NCI-H2107 treated with DMSO at 0.1 percent for 48 hours (cell line): Measurements from ENCODE around the gene RALGPS2.

Experiments
- DNase-seq: peaks from one replicate; lab custom pipeline; 2025; ENCODE audit not compliant: unreplicated experiment; lab: John Stamatoyannopoulos, UW

Gene RALGPS2, protein sequence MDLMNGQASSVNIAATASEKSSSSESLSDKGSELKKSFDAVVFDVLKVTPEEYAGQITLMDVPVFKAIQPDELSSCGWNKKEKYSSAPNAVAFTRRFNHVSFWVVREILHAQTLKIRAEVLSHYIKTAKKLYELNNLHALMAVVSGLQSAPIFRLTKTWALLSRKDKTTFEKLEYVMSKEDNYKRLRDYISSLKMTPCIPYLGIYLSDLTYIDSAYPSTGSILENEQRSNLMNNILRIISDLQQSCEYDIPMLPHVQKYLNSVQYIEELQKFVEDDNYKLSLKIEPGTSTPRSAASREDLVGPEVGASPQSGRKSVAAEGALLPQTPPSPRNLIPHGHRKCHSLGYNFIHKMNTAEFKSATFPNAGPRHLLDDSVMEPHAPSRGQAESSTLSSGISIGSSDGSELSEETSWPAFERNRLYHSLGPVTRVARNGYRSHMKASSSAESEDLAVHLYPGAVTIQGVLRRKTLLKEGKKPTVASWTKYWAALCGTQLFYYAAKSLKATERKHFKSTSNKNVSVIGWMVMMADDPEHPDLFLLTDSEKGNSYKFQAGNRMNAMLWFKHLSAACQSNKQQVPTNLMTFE

GRCh38 chr1:178724728-178725465 lies at the start of gene RALGPS2:
RALGPS2 (plus strand) TSS chr1:178725244; CDS start chr1:178776765, 51,521 bp downstream.
- no peak for DNase-seq

- DNase-seq = no peak
Measured at GRCh38 chr1:178679237-178679636, 45.8 kb upstream of the RALGPS2 start.

DNA sequence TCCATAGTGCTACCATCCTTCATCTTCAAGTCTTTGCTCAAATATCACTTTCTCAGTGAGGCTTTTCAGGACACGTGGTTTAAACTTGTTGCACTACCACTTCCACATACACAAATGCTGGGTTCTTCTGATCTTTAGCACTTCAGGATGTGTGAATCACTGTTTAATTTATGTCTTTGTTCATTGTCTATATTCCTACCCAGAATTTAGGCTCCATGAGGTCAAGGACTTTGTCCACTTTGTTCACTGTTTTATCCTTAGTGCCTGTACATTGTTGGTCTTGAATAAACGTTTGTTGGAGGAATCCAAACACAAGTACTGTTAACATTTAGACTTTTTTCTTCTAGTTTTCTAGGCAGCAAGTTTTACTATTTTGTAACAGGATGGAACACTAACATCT lies 42.6 kb upstream of the RALGPS2 start:
- no peak for DNase-seq

DNA sequence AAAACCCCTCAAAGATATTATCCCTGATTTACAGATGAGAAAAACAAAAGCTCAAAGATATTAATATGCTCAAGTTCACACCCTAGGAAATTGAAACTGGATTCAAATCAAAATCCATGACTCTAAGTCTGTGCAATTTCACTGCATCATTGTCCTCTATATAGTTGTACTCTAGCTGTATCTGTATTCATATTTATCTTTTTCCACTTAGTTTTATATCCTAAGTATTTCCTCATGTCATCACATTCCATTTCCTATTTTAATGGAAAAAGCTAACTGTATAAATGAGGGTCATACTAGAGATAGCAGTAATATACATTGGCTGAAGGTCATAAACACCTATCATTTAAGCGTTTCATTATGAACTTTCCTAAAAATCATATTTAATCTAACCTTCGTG lies 42.2 kb upstream of the RALGPS2 start:
- no peak for DNase-seq

DNA sequence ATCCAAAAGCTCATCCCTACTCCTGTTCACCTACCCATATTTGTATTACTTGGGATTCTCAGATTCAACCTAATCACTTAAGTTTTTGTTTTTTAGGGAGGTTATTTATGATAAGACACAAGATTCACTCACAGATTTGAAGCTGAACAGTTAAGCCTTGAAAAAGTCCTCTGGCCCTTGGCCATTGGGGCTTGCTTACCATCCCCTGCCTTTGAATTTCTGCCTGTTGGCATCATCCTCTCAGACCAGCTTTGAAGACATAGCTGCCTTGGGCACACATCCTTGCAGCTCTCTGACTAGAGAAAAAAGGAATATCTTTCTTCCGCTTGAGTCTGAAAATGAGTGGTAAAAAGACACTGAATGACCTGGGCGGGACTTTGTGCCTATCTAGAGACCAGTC lies 41.8 kb upstream of the RALGPS2 start:
- DNase-seq = no peak

DNA sequence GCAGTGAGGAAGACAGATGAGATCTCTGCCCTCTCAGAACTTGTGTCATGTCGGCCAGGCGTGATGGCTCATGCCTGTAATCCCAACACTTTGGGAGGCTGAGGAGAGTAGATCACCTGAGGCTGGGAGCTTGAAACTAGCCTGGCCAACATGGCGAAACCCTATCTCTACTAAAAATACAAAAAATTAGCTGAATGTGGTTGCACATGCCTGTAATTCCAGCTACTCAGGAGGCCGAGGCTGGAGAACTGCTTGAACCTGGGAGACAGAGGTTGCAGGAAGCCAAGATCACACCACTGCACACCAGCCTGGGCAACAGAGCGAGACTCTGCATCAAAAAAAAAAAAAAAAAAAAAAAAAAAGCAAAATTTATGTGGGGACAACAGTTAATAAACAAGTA lies 40.9 kb upstream of the RALGPS2 start:
- DNase-seq = no peak

DNA sequence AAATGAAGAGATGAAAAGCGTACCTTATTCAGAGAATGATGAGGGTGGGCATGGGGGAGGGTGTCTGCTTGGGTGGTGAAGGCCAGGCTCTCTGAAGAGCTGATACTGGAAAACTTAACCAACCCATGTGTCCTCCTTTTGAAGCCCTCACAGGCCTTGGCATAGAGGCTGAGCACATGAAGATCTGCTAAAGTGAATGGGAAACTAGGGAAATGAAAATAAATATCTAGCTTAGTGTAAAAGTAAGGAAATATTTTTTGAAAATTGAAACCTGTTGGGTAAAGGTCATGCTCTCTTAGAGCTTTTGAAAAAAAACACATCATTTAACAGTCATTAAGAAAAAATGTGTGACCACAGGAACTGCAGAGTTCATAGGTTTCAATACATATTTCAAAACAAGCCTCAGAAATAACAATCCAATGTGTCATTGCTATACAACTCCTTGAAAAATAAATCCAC lies 40.5 kb upstream of the RALGPS2 start:
- no peak for DNase-seq

DNA sequence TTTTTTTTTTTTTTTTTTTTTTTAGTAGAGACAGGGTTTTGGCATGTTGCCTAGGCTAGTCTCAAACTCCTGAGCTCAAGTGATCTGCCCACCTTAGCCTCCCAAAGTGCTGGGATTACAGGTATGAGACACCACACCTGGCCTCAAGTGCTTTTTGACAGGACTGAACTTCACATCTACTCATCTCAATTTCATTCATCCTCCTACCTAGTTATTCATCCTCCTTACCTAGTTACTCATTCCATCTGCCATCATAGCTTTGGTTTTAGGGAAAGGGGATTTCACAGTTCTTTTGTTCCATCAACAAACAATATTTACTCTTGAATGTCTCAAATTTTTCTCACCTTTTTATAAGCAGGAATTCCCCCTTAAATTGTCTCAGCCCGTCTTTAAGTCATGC lies 38.6 kb upstream of the RALGPS2 start:
- no peak for DNase-seq

DNA sequence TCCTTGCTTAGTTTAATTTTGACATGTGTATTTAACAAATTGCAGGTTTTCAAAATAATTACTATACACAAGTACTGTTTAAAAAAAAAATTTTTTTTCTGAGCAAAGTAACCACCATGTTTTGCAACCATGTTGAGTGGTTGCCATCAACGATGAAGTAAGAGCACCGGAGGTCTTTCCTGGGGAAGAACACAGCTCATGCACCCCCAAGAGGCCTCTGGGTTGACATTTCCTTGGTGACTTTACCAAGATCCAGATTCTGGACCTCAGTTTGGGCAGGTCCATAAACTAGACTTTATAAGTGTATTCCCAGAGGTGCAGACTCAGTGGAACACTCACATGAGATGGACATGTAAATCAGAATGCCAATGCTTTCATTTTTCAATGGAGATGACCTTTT lies 36.8 kb upstream of the RALGPS2 start:
- no peak for DNase-seq

- no peak for DNase-seq
Measured at GRCh38 chr1:178689769-178690168, 35.3 kb upstream of the RALGPS2 start.

DNA sequence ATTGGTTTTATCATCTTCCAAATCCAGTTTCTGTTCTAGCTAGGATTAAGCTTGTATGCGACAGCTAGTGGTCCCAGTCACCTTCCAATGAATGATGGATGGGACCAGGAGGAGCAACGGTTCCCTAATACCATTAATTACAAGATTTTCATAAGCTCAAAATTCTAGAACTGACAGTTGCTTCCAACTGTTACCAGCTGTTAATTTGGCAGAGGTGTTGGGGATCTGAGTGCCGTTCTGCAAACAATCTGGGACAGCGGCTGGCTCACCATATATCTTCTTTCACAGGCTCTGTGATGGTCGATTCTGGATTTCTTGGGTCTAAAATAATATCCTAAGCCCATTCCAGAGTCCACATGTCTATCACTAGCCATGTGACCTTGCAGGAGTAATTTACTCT lies 34.5 kb upstream of the RALGPS2 start:
- no peak for DNase-seq

DNA sequence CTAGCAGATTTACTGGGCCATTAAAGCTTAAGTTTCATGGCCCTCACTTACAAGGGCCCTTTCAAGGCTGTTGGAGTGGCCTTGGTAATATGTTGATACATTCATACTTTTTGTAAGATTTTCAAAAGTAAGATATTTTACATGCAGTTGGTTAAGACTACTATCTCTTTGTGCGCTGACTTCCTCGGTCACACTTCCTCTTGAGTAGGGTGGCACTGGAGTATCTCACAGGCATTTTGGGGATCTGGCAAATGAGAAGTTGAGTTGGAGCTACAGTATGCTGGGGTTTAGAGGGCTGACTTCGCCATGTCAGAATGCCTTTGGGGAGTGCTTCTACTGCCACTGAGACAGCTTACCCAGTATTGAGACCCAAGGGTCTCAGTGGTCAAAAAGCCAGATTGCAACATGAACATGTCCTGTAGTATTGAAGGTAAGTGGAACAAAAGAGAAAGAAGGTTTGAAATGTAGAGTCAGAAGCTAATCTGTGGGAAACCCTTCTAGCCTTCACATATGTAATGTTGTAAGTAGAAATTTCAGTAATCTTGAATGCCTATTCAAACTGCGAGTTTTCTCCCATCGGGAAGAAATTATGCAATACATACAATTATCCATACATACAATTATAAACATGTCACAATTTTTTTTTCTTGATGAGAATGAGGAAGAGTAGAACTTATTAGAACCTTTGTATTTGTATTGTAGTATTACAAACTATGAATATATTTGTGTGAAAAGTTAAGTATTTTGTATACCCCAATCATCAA lies 32.3 kb upstream of the RALGPS2 start:
- DNase-seq = no peak

GRCh38 chr1:178693366-178693765 lies 31.7 kb upstream of the RALGPS2 start:
- no peak for DNase-seq

DNA sequence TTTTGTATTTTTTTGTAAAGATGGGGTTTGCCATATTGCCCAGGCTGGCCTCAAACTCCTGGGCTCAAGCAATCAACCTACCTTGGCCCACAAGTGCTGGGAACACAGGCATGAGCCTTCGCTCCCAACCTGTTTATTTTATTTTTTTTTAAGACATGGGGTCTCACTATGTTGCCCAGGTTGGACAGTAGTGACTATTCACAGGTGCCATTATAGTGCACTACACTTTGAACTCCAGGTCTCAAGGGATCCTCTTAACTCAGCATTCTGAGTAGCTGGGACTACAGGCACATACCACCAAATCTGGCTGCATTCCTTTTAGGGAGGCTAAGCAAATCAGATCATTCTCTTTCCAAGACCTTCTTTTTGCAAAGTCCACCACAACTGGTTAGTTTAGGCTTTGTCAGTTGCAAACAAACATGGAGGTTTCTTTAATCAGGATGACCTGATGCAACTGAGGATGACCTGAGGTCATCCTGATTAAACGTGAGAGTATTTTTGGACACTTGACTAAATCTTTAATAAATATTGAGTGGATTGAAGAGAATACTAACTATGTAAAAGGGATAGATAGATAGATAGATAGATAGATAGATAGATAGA lies 30.0 kb upstream of the RALGPS2 start:
- DNase-seq = no peak

- DNase-seq = no peak
Measured at GRCh38 chr1:178702146-178702545, 22.9 kb upstream of the RALGPS2 start.

DNA sequence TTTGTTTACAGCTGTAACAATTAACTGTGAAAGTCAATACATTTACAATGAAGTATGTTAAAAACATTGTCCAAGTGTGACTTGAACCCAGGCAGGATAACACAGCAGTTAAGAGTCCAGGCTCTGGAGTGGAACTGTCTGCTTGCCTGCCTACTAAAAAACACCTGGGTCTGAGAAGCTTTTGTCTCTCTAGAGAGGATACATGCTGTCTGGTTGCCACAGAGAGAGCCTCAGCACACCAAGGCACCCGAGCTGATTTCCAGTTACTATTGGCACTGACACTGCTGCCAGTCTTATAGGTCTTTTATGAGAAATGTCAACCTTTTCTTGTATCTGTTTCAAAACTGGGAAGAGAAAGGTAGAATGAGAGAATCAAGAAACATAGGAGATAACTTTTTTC lies 20.2 kb upstream of the RALGPS2 start:
- no peak for DNase-seq

DNA sequence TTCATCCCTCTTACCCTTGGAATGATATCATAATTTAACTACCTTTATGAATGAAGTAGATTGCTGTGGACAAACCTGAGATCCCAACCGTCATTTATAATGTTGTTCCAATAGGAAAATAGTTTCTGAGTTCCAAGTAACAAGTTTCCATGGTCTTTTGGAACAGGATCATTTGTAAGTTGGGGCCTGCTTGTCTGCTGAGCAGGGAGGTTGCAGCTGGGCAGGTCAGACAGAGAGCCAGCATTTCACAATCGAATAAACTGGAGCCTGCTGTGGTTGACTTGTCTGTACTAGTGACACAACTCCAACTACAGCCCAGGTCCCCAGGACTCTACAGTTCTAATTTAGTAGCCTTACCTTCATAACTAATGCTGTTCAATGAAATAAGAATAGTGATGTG lies 18.6 kb upstream of the RALGPS2 start:
- no peak for DNase-seq

DNA sequence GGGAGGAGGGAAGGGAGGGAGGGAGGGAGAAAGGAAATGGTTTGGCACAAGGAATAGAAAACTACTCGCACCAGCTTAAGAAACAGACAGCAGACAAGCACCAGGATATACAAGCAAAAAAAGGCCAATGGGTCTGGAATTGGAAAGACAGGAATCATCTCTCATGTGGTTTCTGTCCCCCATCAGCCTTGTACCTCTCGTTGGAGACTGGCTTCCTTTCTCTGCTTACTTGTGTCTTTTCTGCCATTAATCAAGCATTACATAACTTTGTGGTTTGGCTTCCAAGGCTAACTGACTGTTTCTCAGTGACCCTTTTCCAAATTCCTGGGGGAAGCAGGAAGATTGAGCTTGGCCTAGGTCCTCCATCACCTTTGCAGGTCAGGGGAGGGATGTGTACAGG lies 11.8 kb upstream of the RALGPS2 start:
- no peak for DNase-seq

- DNase-seq = no peak
Measured at GRCh38 chr1:178714453-178714852, 10.6 kb upstream of the RALGPS2 start.

- no peak for DNase-seq
Measured at GRCh38 chr1:178716111-178716510, 8.9 kb upstream of the RALGPS2 start.

DNA sequence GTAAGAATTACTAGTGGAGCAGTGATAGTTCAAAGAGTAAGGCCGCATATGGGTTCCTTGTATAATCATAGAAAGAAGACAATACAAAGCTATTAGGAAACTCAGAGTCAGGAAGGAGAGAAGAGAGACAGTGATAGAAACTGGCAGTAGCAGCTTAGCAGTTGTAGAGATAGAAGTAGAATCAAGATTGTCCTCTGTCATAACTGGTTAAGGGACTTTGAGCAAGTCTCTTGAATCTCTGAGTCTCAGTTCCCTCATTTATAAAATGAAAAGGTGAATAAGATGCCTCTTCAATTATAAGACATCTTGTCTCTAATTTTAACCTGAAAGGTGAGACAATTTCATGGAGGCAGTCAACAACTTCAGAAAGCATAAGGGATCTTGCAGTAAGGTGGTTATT lies 6.5 kb upstream of the RALGPS2 start:
- no peak for DNase-seq
